ENCODE data around the gene OR4Q3.
"Not testable (repeated sequence)": the region's sequence is repeated elsewhere in the genome, so short reads cannot be mapped to it uniquely, and the experiment has no call there.

OR4Q3 gene

GRCh38 chr14:19743256-19743655 lies at the start of gene OR4Q3:
OR4Q3 (plus strand) TSS chr14:19743571.
- DNase-seq (ENCODE audit: low spot score) = no peak

- DNase-seq (ENCODE audit: low spot score) = no peak
Observed at GRCh38 chr14:19729359-19729758, 14.0 kb upstream of the OR4Q3 start.

GRCh38 chr14:19729763-19730162 lies 13.6 kb upstream of the OR4Q3 start:
- DNase-seq (ENCODE audit: low spot score) = no peak

- not testable (repeated sequence) for DNase-seq (ENCODE audit: low spot score)
Observed at GRCh38 chr14:19733893-19734292, 9.5 kb upstream of the OR4Q3 start.

- not testable (repeated sequence) for DNase-seq (ENCODE audit: low spot score)
Observed at GRCh38 chr14:19752316-19752715, 8.9 kb downstream of the OR4Q3 start.

- no peak for DNase-seq (ENCODE audit: low spot score)
Observed at GRCh38 chr14:19754172-19754571, 10.8 kb downstream of the OR4Q3 start.

- not testable (repeated sequence) for DNase-seq (ENCODE audit: low spot score)
Observed at GRCh38 chr14:19771491-19771890, 28.1 kb downstream of the OR4Q3 start.

GRCh38 chr14:19771895-19772430 lies 28.6 kb downstream of the OR4Q3 start:
- no peak for DNase-seq (ENCODE audit: low spot score)

- not testable (repeated sequence) for DNase-seq (ENCODE audit: low spot score)
Observed at GRCh38 chr14:19772454-19772853, 29.1 kb downstream of the OR4Q3 start.

- DNase-seq (ENCODE audit: low spot score) = not testable (repeated sequence)
Observed at GRCh38 chr14:19773204-19773603, 29.8 kb downstream of the OR4Q3 start, which contains the start of gene OR4M1. OR4M1 (plus strand) TSS chr14:19773504; CDS start chr14:19780323, 6,819 bp downstream.

- no peak for DNase-seq (ENCODE audit: low spot score)
Observed at GRCh38 chr14:19775587-19775986, 32.2 kb downstream of the OR4Q3 start.

GRCh38 chr14:19785848-19786247 lies 42.5 kb downstream of the OR4Q3 start:
- not testable (repeated sequence) for DNase-seq (ENCODE audit: low spot score)

GRCh38 chr14:19787318-19787717 lies 43.9 kb downstream of the OR4Q3 start:
- not testable (repeated sequence) for DNase-seq (ENCODE audit: low spot score)

GRCh38 chr14:19788150-19788549 lies 44.8 kb downstream of the OR4Q3 start:
- not testable (repeated sequence) for DNase-seq (ENCODE audit: low spot score)

- DNase-seq (ENCODE audit: low spot score) = not testable (repeated sequence)
Observed at GRCh38 chr14:19796520-19797108, 53.2 kb downstream of the OR4Q3 start.
